Caco-2 (cell line): ENCODE data around the gene MMP20. TPM values are rescaled to one million over a fixed set of nuclear protein-coding genes. Genes with fewer than 3 reads are reported as not detected.

Experiments
- BruUV-seq: library from RNA; stranded (reverse); fragments of 400-500 nt; replicated peaks from 2 replicates; lab custom pipeline; 2021; lab: Mats Ljungman, UMichigan
- CTCF ChIA-PET: fragments of 300-600 bp; sonication (Branson Sonifier 250); formaldehyde crosslinking; loops from one replicate; lab custom pipeline; 2022; ENCODE audit warnings: antibody characterized with exemption; lab: Charles Lee
- POLR2A ChIA-PET: fragments of 300-600 bp; sonication (Branson Sonifier 250); formaldehyde crosslinking; loops from one replicate; lab custom pipeline; 2022; ENCODE audit warnings: antibody characterized with exemption; lab: Charles Lee
- DNase-seq, 2 experiments: peaks; one replicate each; pipeline versions ENCODE4 v3.0.0 to v3.0.0-alpha.2; 2020 to 2022
- H3K27me3 ChIP-seq: replicated peaks from 2 replicates; pipeline ENCODE4 v1.6.0; 2011; ENCODE audit warnings: low read length; ENCODE audit not compliant: control insufficient read depth, insufficient read depth
- H3K36me3 ChIP-seq: 2 replicates; pipeline ENCODE4 v1.5.1; 2011; ENCODE audit warnings: low read length; ENCODE audit not compliant: control insufficient read depth, insufficient read depth
- H3K4me1 ChIP-seq: fragments of 250-450 bp; sonication (Bioruptor Pico); 2 replicates; pipeline ENCODE4 v1.5.1; 2020; ENCODE audit warnings: mild to moderate bottlenecking
- H3K4me3 ChIP-seq: 2 replicates; pipeline ENCODE4 v1.5.1; 2011; ENCODE audit warnings: low read depth, mild to moderate bottlenecking, control low read depth, low read length
- H3K9me3 ChIP-seq: fragments of 250-450 bp; sonication (Bioruptor Pico); 2 replicates; pipeline ENCODE4 v1.5.1; 2020; ENCODE audit warnings: mild to moderate bottlenecking, moderate library complexity
- H3K27ac Mint-ChIP-seq: one replicate; pipeline ENCODE4 v1.8.0; 2022; ENCODE audit warnings: mixed read lengths; ENCODE audit not compliant: unreplicated experiment
- H3K27me3 Mint-ChIP-seq: one replicate; pipeline ENCODE4 v1.8.0; 2022; ENCODE audit warnings: mixed read lengths; ENCODE audit not compliant: insufficient read depth, unreplicated experiment
- H3K36me3 Mint-ChIP-seq: one replicate; pipeline ENCODE4 v1.8.0; 2022; ENCODE audit warnings: mild to moderate bottlenecking, mixed read lengths; ENCODE audit not compliant: insufficient read depth, unreplicated experiment
- H3K4me1 Mint-ChIP-seq: one replicate; pipeline ENCODE4 v1.8.0; 2022; ENCODE audit warnings: low read depth, mixed read lengths; ENCODE audit not compliant: unreplicated experiment
- H3K4me3 Mint-ChIP-seq: one replicate; pipeline ENCODE4 v1.8.0; 2022; ENCODE audit warnings: mild to moderate bottlenecking, moderate library complexity, mixed read lengths; ENCODE audit not compliant: unreplicated experiment
- H3K9me3 Mint-ChIP-seq: one replicate; pipeline ENCODE4 v1.8.0; 2022; ENCODE audit warnings: mixed read lengths; ENCODE audit not compliant: unreplicated experiment
- CTCF ChIP-seq, 2 experiments: fragments of 200-600 bp in 1 of 2; IDR thresholded peaks; 1 replicate in 1 of 2; 2 replicates in 1 of 2; pipeline versions ENCODE4 v1.5.1 to v1.8.0; 2011 to 2022; ENCODE audit warnings: antibody characterized with exemption in 1 of 2, control low read depth in 1 of 2, inconsistent platforms in 1 of 2, low read depth in 1 of 2, low read length in 1 of 2, mild to moderate bottlenecking in 1 of 2, moderate library complexity in 1 of 2; ENCODE audit not compliant: insufficient read depth in 1 of 2, severe bottlenecking in 1 of 2, unreplicated experiment in 1 of 2
- intact Hi-C: fragments of 100-400 bp; cut with micrococcal nuclease; formaldehyde crosslinking; loops from one replicate; pipeline ENCODE4 v1.10.0; 2022; ENCODE audit not compliant: unreplicated experiment
- total RNA-seq: library from RNA; stranded (reverse); gene quantifications from 2 replicates; pipeline ENCODE4 v1.2.3, GENCODE V29; 2022

The MMP20 gene
- total RNA-seq, 1 experiment from 2014 or later, result not detected

- DNase-seq, result no peak
- H3K4me3 ChIP-seq, result no peak overlapping the region
- peaks cover 3% of the 10 kb centered on the region for H3K27me3 Mint-ChIP-seq
- no peaks in the 10 kb centered on the region for H3K9me3 Mint-ChIP-seq
- intact Hi-C loops, result no loop called here
- TF ChIP-seq CTCF (IDR thresholded peaks at IDR 0.05; ENCODE audit: insufficient read depth in 1 of 2, low read depth in 1 of 2, low read length in 1 of 2, severe bottlenecking in 1 of 2, unreplicated experiment in 1 of 2), result no peak
- H3K36me3 Mint-ChIP-seq, result no peaks in the 10 kb centered on the region
- H3K27ac Mint-ChIP-seq, result no peak overlapping the region
- H3K27me3 ChIP-seq, result no peaks in the 10 kb centered on the region
- ChIA-PET CTCF (interaction anchor here (1.7 kb wide), 1 partner anchor 31 kb away, joined by 3 read pairs; no protein-coding TSS in a partner anchor), POLR2A (no interaction called here)
- H3K9me3 ChIP-seq, result no peaks in the 10 kb centered on the region
- peaks cover 6% of the 10 kb centered on the region for H3K4me1 Mint-ChIP-seq
- H3K4me3 Mint-ChIP-seq, result no peak overlapping the region
- peaks cover 4% of the 10 kb centered on the region; the same call in 1 of the 2 replicates for H3K4me1 ChIP-seq
- no peaks in the 10 kb centered on the region for H3K36me3 ChIP-seq
- BruUV-seq, result no TSS peak
Observed at GRCh38 chr11:102643941-102644340, 18.8 kb upstream of the MMP20 start.

GRCh38 chr11:102640946-102641345 lies 15.8 kb upstream of the MMP20 start:
- Histone ChIP-seq H3K36me3 (no peaks in the 10 kb centered on the region), H3K4me1 (peaks cover 4% of the 10 kb centered on the region; the same call in 1 of the 2 replicates), H3K4me3 (no peak overlapping the region), H3K27me3 (no peaks in the 10 kb centered on the region), H3K9me3 (no peaks in the 10 kb centered on the region)
- POLR2A ChIA-PET, result no interaction called here
- H3K27ac Mint-ChIP-seq, result no peak overlapping the region
- intact Hi-C loops, result no loop called here
- peak in 1 of 2 experiments; percentile 38 for DNase-seq
- H3K4me1 Mint-ChIP-seq, result peaks cover 13% of the 10 kb centered on the region
- H3K4me3 Mint-ChIP-seq, result no peak overlapping the region
- BruUV-seq, result no TSS peak
- no peaks in the 10 kb centered on the region for H3K9me3 Mint-ChIP-seq
- no peaks in the 10 kb centered on the region for H3K36me3 Mint-ChIP-seq
- H3K27me3 Mint-ChIP-seq, result peaks cover 3% of the 10 kb centered on the region
- no peak for TF ChIP-seq CTCF (IDR thresholded peaks at IDR 0.05; ENCODE audit: insufficient read depth in 1 of 2, low read depth in 1 of 2, low read length in 1 of 2, severe bottlenecking in 1 of 2, unreplicated experiment in 1 of 2)
- CTCF ChIA-PET, result interaction anchor here (1.5 kb wide), 1 partner anchor 25 kb away, joined by 4 read pairs; no protein-coding TSS in a partner anchor

- DNase-seq, result no peak
- H3K9me3 ChIP-seq, result no peaks in the 10 kb centered on the region
- no peak overlapping the region for H3K4me3 ChIP-seq
- no peaks in the 10 kb centered on the region for H3K27me3 ChIP-seq
- peaks cover 14% of the 10 kb centered on the region for H3K4me1 Mint-ChIP-seq
- BruUV-seq, result no TSS peak
- no peaks in the 10 kb centered on the region for H3K36me3 Mint-ChIP-seq
- no peaks in the 10 kb centered on the region for H3K9me3 Mint-ChIP-seq
- TF ChIP-seq CTCF (IDR thresholded peaks at IDR 0.05; ENCODE audit: insufficient read depth in 1 of 2, low read depth in 1 of 2, low read length in 1 of 2, severe bottlenecking in 1 of 2, unreplicated experiment in 1 of 2), result no peak
- CTCF ChIA-PET, result no interaction called here
- intact Hi-C loops, result no loop called here
- H3K27ac Mint-ChIP-seq, result no peak overlapping the region
- H3K4me1 ChIP-seq, result peaks cover 4% of the 10 kb centered on the region; the same call in 1 of the 2 replicates
- no peaks in the 10 kb centered on the region for H3K36me3 ChIP-seq
- H3K4me3 Mint-ChIP-seq, result no peak overlapping the region
- no peaks in the 10 kb centered on the region for H3K27me3 Mint-ChIP-seq
- POLR2A ChIA-PET, result no interaction called here
Observed at GRCh38 chr11:102639656-102640055, 14.5 kb upstream of the MMP20 start.
